ENCODE measurements around the gene CSMD2.
A peak's percentile ranks its signal among the peaks of the same experiment; 100 is the strongest.
"Not testable (repeated sequence)": the region's sequence is repeated elsewhere in the genome, so short reads cannot be mapped to it uniquely, and the experiment has no call there.

CSMD2 gene

DNA sequence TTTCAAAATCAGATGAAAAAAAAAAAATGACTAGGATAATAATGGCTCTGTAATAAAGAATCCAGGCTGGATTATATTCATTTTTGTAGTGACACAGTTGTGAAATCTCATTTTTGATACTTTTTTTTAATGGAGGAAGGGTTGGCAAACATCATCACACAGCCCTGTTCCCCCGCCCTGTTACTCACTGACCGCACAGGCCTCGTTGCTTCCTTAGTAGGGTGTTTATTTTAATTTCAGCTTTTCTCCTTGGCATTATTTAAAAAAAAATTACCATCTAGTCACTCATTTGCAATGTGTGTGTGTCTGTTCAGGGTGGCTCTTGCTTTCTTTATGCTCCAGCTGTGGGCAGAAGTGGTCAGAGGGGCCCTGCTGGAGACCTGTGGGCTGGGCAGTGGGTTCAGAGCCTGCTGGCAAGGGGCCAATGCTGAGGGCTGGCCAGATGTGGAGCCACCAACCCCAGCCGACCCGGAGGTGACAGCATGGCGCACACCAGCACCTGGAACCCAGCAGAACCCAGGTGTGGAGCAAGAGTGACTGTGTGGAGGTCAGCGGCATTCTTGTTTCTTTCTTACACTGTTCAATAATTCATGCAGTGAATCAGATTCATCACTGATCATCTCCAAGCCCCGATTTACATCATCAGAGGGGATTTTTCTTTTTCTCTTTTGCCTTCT is 648.0 kb downstream of the CSMD2 start:
- no peak for DNase-seq

- DNase-seq = no peak
These were observed 648.6 kb downstream of the CSMD2 start for GRCh38 chr1:33516428-33516827.

DNA sequence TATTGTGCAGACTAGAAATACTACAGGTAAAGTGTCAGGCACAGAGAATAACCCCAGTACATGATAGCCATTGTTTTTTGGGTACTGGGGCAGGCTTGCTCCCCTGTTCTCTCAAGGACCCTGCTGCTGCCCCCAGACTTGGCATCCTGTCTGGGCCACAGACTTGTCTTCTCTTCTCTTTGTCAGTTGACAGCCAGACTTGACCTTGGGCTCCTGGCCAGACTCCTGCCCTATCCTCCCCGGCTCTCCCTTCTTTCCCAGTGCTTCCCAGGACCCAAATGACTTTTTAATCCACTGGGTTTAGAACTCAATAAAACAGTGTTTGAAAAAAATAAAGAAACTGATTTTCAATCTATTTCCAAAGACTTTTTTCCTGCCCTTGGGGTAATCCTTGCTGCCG is 649.4 kb downstream of the CSMD2 start:
- no peak for DNase-seq

- no peak for DNase-seq
These were observed 649.9 kb downstream of the CSMD2 start for GRCh38 chr1:33515112-33515511.

GRCh38 chr1:33512226-33513011 is 652.6 kb downstream of the CSMD2 start:
- peak; percentile 26 for DNase-seq

DNA sequence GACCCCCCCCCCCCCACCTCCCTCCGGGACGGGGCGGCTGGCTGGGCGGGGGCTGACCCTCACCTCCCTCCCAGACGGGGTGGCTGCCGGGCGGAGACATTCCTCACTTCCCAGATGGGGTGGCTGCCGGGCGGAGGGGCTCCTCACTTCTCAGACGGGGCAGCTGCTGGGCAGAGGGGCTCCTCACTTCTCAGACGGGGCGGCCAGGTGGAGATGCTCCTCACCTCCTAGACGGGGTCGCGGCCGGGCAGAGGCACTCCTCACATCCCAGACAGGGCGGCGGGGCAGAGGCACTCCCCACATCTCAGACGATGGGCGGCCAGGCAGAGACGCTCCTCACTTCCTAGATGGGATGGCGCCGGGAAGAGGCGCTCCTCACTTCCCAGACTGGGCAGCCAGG is 655.8 kb downstream of the CSMD2 start:
- not testable (repeated sequence) for DNase-seq

GRCh38 chr1:33508151-33508550 is 656.9 kb downstream of the CSMD2 start:
- no peak for DNase-seq

DNA sequence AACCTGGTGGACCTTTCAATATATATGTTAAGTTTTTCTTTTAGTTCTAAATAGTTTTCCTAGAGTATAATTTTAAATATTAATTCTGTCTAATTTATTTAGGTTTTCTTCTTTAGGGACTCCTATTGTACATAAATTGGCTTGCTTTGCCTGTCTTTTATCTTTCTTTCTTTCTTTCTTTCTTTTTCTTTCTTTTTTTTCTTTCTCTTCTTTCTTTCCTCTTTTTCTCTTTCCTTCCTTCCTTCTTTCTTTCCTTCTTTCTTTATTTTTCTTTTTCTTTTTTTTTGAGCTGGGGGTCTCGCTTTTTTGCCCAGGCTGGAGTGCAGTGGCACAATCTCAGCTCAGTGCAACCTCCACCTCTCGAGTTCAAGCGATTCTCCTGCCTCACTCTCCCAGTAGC is 657.4 kb downstream of the CSMD2 start:
- DNase-seq = no peak

DNA sequence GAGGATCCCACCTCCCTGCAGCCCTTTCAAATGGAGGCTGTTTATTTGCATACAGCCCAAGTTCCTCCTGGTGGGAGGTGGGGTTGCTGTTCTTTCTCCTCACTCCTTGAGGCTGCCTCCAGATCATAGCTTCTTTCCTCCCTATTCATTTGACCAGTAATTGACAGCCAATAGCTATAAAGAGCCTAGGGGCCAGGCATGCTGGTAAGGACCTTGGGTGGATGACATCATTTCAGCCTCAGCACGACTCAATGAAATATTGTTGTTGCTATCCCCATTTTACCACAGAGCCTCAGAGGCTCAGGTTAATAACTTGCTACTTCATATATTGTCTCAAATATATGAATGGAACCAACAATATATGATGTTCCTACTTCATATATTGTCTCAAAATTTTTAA is 661.5 kb downstream of the CSMD2 start:
- DNase-seq = no peak

GRCh38 chr1:33502726-33503125 is 662.3 kb downstream of the CSMD2 start:
- DNase-seq = no peak

- no peak for DNase-seq
These were observed 663.3 kb downstream of the CSMD2 start for GRCh38 chr1:33501774-33502173.

DNA sequence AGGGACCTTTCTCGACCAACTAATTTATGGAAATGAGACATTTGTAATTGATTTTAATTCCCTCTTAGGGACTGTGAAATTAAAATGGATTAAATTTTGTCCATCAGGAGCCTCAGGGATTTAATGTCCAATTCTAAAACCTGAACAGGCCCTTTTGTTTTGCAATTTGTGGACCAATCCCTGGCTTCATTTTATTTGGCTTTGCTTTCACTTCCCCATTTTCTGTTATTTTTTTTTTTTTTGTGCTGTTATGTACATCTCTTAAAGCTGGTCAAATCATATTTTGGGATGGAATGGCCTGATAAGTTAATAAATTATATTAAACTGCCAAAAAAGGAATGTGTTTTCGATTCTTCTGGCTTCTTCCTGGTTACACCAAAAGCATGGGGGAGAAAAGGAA is 663.7 kb downstream of the CSMD2 start:
- DNase-seq = no peak

GRCh38 chr1:33500547-33500946 is 664.5 kb downstream of the CSMD2 start:
- DNase-seq = no peak

- no peak for DNase-seq
These were observed 667.6 kb downstream of the CSMD2 start for GRCh38 chr1:33497410-33497809.

GRCh38 chr1:33494929-33495328 is 670.1 kb downstream of the CSMD2 start:
- no peak for DNase-seq

DNA sequence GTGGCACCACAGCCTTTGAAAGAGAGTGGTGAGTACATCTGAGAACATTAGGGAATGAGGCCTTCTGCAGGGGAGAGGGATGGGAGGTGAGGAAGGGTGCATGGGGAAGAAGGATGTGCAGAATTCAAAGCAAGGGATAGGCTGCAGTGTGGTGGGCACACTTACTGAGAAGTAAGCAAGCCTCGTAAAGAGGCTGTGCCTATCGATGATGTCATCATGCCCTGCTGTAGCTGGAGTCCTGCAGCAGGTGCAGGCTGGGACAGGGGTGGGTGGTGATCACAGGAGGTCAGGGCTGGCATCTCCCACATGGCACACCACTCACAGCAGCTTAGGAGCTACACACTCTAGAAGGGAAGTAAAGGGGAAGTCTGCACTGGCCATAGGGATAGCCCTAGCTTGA is 676.4 kb downstream of the CSMD2 start:
- DNase-seq = no peak

DNA sequence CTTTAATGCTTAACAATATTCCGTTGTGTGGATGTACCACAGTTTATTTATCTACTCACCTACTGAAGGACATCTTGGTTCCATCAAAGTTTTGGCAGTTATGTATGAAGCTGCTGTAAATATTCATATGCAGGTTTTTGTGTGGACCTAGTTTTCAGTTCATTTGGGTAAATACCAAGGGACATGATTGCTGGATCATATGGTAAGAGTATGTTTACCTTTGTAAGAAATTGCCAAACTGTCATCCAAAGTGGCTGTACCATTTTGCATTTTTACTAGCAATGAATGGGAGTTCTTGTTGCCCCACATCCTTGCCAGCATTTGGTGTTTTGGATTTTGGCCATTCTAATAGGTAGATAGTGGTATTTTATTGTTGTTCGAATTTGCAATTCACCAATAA is 682.6 kb downstream of the CSMD2 start:
- DNase-seq = no peak

DNA sequence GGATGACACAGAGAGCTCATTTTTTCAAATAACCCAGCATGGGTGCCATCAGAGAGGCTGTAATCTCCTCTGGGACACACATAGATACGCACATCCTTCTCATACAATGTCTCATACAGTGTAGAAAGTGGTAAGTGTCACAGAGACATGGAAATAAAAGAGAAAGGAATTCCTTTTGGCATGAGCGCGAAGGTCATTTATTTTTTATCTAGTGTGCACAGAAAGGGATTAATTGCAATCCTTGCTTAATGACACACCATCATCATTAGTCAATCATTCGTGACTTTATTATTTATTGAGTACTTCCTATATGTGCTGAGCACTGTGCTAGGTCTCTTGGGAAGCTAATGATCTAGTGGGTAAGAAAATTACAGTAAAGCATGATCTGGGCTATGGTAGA is 687.6 kb downstream of the CSMD2 start:
- DNase-seq = no peak

DNA sequence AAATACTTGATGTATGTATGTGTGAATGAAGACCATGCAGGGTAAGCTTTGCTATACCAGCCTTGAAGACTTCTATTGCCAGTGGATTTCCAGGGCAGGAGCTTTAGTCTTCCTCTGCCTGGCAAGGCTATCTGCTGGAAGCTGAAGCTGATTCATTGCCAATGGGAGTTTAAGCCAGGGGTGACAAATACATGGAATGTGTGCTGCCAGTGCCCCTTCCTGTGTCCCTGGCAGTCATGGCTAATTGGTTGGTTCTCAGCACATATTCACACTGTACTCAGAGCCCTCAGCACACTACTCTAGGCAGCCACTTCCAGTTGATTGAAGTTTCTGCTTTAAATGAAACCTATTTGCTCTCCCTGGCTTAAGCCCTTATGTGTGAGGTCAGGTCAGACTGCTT is 691.1 kb downstream of the CSMD2 start:
- no peak for DNase-seq

GRCh38 chr1:33472269-33472980 is 692.6 kb downstream of the CSMD2 start, which contains the start of gene ZSCAN20:
ZSCAN20 (plus strand) TSS chr1:33472645; CDS start chr1:33479289, 6,644 bp downstream.
- peak; percentile 99 for DNase-seq

- DNase-seq = no peak
These were observed 693.6 kb downstream of the CSMD2 start for GRCh38 chr1:33471416-33471815.

GRCh38 chr1:33470495-33471012 is 694.5 kb downstream of the CSMD2 start:
- DNase-seq = peak; percentile 98

DNA sequence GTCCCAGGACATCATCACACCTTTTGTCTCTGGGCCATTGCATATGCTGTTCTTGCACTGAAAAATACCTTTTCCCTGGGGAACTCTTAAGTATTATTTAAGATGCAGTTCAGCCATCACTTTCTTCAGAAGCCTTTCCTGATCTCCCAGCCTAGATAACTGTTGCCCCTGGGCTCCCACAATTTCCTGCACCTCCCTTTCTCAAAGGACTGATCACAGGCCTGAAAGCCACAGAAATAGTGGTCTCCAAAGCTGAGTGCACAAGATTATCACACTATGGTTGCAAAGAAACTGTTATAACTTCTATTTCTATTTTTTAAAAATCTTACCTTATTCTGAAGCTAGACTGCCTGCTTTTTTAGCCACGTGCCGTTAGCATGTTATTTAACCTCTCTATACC is 695.3 kb downstream of the CSMD2 start:
- no peak for DNase-seq

- DNase-seq = no peak
These were observed 696.1 kb downstream of the CSMD2 start for GRCh38 chr1:33468967-33469366.
